Fibroblast of lung (primary cell): ENCODE measurements around the gene EPN3.

Experiments
- EZH2 ChIP-seq: IDR thresholded peaks from 2 replicates; pipeline ENCODE4 v1.5.1; 2012; ENCODE audit warnings: low read length, control low read depth, mild to moderate bottlenecking; ENCODE audit errors: missing control alignments
- TF ChIP-seq, protein P1 (sequence below), 2 donors: IDR thresholded peaks in 1 of 2; conservative IDR thresholded peaks in 1 of 2; 1 replicate in 1 of 2; 2 replicates in 1 of 2; pipeline ENCODE4 v1.5.1; 2011 to 2012; ENCODE audit warnings: low read length in 2 of 2, control low read depth in 1 of 2, inconsistent platforms in 1 of 2, low read depth in 1 of 2, mild to moderate bottlenecking in 1 of 2

DNA sequence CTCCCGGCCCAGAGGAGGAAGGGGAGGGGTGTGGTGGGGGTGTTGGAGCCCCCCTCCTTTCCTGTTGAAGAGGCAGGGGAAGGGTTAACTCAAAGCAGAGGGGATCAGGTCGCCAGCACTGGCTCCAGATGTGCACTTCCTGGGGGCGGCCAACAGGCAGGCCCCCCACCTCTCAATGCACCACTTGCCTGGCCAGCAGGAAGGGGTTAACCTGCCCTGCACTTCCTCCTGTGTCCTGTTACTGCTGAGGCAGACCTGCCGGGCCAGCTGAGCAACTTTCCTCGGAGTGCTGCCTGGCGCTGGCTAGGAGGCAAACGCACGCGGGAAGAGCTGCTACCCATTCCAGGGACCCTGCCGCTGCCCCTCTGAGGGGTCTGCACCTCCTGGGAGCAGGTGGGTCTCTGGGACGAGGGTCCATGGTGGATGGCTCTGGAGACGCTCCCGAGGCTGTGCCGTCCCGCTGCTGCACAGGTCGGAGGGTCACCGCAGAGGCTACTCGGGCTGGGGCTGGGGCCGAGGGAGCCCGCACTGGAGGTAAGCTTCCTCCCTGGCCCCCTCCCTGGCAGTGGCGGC, at the start of gene EPN3:
- TF ChIP-seq, protein P1, sequence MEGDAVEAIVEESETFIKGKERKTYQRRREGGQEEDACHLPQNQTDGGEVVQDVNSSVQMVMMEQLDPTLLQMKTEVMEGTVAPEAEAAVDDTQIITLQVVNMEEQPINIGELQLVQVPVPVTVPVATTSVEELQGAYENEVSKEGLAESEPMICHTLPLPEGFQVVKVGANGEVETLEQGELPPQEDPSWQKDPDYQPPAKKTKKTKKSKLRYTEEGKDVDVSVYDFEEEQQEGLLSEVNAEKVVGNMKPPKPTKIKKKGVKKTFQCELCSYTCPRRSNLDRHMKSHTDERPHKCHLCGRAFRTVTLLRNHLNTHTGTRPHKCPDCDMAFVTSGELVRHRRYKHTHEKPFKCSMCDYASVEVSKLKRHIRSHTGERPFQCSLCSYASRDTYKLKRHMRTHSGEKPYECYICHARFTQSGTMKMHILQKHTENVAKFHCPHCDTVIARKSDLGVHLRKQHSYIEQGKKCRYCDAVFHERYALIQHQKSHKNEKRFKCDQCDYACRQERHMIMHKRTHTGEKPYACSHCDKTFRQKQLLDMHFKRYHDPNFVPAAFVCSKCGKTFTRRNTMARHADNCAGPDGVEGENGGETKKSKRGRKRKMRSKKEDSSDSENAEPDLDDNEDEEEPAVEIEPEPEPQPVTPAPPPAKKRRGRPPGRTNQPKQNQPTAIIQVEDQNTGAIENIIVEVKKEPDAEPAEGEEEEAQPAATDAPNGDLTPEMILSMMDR (conservative IDR thresholded peaks at IDR 0.05 in 1 of 2, IDR thresholded peaks at IDR 0.05 in 1 of 2; ENCODE audit: low read depth in 1 of 2, low read length in 2 of 2): no peak
- no peak for TF ChIP-seq EZH2
